Stimulated activated naive B cell treated with anti-CD40 and anti-IgM and Interleukin-4, amounts not matched to agents 10 μg/mL and 1 μg/mL and 100 μg/mL, for 72 hours (primary cell): ENCODE data around the gene KSR1.

Source experiments
- ATAC-seq, 2 donors: fragments of 150-1000 bp; cut with Tn5 transposase; replicated peaks; 2 replicates each; pipeline ENCODE4 v1.10.0; 2021; ENCODE audit warnings: moderate library complexity in 1 of 2
- DNase-seq: peaks from one replicate; pipeline ENCODE4 v3.0.0; 2021
- H3K27ac Mint-ChIP-seq: one replicate; pipeline ENCODE4 v1.8.0; 2022; ENCODE audit warnings: mild to moderate bottlenecking, mixed read lengths
- H3K27me3 Mint-ChIP-seq, 2 donors: one replicate each; pipeline ENCODE4 v1.8.0; 2022; ENCODE audit warnings: mixed read lengths in 2 of 2
- H3K36me3 Mint-ChIP-seq, 2 donors: one replicate each; pipeline ENCODE4 v1.8.0; 2022; ENCODE audit warnings: mixed read lengths in 2 of 2, mild to moderate bottlenecking in 1 of 2
- H3K4me1 Mint-ChIP-seq, 2 donors: one replicate each; pipeline ENCODE4 v1.8.0; 2022; ENCODE audit warnings: mixed read lengths in 2 of 2, mild to moderate bottlenecking in 1 of 2
- H3K4me3 Mint-ChIP-seq, 2 donors: one replicate each; pipeline ENCODE4 v1.8.0; 2022; ENCODE audit warnings: mild to moderate bottlenecking in 2 of 2, mixed read lengths in 2 of 2, moderate library complexity in 1 of 2
- H3K9me3 Mint-ChIP-seq, 2 donors: one replicate each; pipeline ENCODE4 v1.8.0; 2022; ENCODE audit warnings: mixed read lengths in 2 of 2, mild to moderate bottlenecking in 1 of 2

The KSR1 gene

GRCh38 chr17:27597783-27598320 lies 141.6 kb downstream of the KSR1 start:
- Mint-ChIP-seq H3K36me3 (peaks cover 17 to 35% of the 10 kb centered on the region in 2 donors), H3K4me1 (peaks cover 4 to 10% of the 10 kb centered on the region in 2 donors), H3K27me3 (no peaks in the 10 kb centered on the region), H3K4me3 (no peak overlapping the region), H3K27ac (no peak overlapping the region), H3K9me3 (no peaks in the 10 kb centered on the region)
- DNase-seq, result no peak
- no peak for ATAC-seq

- Mint-ChIP-seq H3K27me3 (no peaks in the 10 kb centered on the region), H3K4me3 (no peak overlapping the region), H3K9me3 (no peaks in the 10 kb centered on the region), H3K4me1 (peaks cover 6 to 15% of the 10 kb centered on the region in 2 donors), H3K27ac (no peak overlapping the region), H3K36me3 (peaks cover 17 to 38% of the 10 kb centered on the region in 2 donors)
- DNase-seq (no peak), ATAC-seq (no peak)
Measured at GRCh38 chr17:27598337-27599050, 142.2 kb downstream of the KSR1 start.

- Mint-ChIP-seq H3K36me3 (peaks cover 12 to 31% of the 10 kb centered on the region in 2 donors), H3K9me3 (no peaks in the 10 kb centered on the region), H3K4me3 (no peak overlapping the region), H3K4me1 (peaks cover 6 to 15% of the 10 kb centered on the region in 2 donors), H3K27ac (no peak overlapping the region), H3K27me3 (no peaks in the 10 kb centered on the region)
- no peak for DNase-seq
- no peak for ATAC-seq
Measured at GRCh38 chr17:27600471-27600870, 144.2 kb downstream of the KSR1 start.

DNA sequence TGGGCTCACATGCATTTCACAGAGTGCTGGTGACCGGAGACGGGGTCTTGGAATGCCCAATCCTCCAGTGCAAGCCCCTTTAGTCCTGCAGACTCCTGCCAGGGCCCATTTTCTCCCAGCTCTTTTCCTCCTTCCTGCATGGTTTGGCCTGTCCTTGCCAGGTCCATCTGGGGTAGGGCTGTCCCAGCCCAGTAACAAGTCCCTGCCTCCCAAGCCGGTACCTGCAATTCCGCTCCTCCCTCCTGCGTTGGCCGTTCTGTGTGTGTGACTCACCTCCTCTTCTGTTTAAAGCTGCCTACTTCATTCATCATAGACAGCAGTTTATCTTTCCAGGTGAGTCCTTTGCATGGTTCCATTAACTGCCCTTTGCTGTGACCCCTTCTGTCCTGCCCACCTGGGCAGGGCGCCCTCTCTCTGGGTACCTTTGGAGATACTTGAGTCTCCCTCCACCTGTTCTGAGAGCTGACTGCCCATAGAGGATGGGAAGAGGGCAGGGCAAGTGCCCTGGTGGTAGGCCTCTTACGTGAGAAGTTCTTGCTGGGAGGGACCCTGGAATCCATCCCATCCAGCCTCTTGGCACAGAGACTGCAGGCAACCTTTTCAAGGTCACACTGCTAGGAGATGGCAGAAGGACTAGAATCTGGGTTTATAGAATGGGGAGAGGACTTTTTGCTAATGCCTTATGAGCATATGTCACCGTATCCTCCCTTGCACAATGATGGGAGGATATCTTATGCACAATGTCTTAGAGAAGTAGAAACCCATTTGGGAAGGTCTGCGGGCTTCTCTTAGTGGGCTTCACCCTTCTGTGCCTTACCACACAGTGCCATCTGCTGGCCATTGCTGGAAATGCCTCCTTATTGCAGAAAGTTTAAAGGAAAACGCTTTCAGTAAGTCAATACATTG lies 145.1 kb downstream of the KSR1 start:
- no peak overlapping the region for H3K27ac Mint-ChIP-seq
- peaks cover 16 to 31% of the 10 kb centered on the region in 2 donors for H3K36me3 Mint-ChIP-seq
- H3K27me3 Mint-ChIP-seq, result no peaks in the 10 kb centered on the region

GRCh38 chr17:27601975-27602302 lies 145.7 kb downstream of the KSR1 start:
- no peaks in the 10 kb centered on the region for H3K27me3 Mint-ChIP-seq
- no peaks in the 10 kb centered on the region for H3K9me3 Mint-ChIP-seq
- peaks cover 6 to 15% of the 10 kb centered on the region in 2 donors for H3K4me1 Mint-ChIP-seq
- no peak overlapping the region for H3K4me3 Mint-ChIP-seq
- ATAC-seq, result no peak
- H3K27ac Mint-ChIP-seq, result no peak overlapping the region
- H3K36me3 Mint-ChIP-seq, result peaks cover 11 to 29% of the 10 kb centered on the region in 2 donors
- DNase-seq, result no peak

More for the DNA sequence above, 145.1 kb downstream of the KSR1 start:
- ATAC-seq (peak; percentile 35 to 44), DNase-seq (peak; percentile 57)
- peaks cover 6 to 15% of the 10 kb centered on the region in 2 donors for H3K4me1 Mint-ChIP-seq
- no peaks in the 10 kb centered on the region for H3K9me3 Mint-ChIP-seq
- H3K4me3 Mint-ChIP-seq, result no peak overlapping the region

DNA sequence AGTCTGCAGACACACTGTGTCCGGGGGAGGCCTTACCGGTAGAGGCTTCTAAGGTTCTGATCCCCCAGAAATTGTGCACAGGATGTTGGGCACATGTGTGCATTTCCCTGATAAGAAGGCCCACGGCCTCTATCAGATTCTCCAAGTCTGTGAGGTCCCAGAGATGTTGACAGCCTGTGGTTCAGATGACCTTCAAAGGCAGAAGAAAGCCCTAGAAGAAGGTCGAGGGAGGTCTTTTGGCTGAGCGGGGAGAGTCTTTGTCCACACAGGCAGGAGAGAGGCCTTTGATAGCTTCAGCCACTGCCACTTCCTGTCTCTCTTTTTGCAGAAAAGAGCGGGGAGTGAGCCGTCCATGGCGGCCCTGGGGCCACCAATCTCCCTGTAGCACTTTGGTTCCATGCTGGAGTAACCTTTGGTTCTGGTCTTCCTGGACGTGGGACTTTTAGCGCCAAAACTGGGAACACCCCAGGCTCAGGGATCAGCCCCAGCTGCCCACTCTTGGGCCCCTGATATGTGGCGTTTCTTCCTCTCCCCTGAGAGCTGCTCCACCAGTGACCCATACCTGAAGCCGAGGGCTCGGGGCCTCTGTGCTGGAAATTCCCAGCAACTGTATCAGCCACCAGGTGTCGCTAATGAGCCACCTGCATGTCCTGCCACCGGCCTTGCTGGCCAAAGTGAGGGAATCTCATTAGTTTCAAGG lies 146.6 kb downstream of the KSR1 start:
- Mint-ChIP-seq H3K4me1 (peaks cover 6 to 15% of the 10 kb centered on the region in 2 donors), H3K9me3 (no peaks in the 10 kb centered on the region), H3K36me3 (peaks cover 18 to 32% of the 10 kb centered on the region in 2 donors), H3K27me3 (no peaks in the 10 kb centered on the region), H3K4me3 (no peak overlapping the region), H3K27ac (no peak overlapping the region)
- ATAC-seq, result peak; percentile 76
- DNase-seq, result peak; percentile 61

DNA sequence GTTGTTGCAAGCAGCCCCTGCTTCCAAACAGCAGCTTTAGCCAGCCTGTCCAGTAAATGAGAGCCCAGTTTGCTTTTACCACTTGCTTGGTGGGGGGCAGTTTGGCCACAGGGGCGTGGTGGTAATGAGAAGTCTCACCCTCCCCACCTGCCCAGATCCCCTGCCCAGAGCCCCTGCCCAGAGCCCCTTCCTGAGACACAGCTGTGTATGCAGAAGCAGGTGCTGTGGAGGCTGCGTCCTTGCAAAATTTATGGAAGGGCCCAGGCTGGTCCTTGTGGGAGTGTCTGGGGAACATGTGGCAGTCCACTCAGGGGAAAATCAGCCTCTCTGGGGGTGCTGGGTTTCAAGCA lies 147.1 kb downstream of the KSR1 start:
- no peak for DNase-seq
- peaks cover 19 to 30% of the 10 kb centered on the region in 2 donors for H3K36me3 Mint-ChIP-seq
- ATAC-seq, result no peak
- no peak overlapping the region for H3K27ac Mint-ChIP-seq
- peaks cover 7 to 15% of the 10 kb centered on the region in 2 donors for H3K4me1 Mint-ChIP-seq
- H3K27me3 Mint-ChIP-seq, result no peaks in the 10 kb centered on the region
- no peak overlapping the region for H3K4me3 Mint-ChIP-seq
- H3K9me3 Mint-ChIP-seq, result no peaks in the 10 kb centered on the region

DNA sequence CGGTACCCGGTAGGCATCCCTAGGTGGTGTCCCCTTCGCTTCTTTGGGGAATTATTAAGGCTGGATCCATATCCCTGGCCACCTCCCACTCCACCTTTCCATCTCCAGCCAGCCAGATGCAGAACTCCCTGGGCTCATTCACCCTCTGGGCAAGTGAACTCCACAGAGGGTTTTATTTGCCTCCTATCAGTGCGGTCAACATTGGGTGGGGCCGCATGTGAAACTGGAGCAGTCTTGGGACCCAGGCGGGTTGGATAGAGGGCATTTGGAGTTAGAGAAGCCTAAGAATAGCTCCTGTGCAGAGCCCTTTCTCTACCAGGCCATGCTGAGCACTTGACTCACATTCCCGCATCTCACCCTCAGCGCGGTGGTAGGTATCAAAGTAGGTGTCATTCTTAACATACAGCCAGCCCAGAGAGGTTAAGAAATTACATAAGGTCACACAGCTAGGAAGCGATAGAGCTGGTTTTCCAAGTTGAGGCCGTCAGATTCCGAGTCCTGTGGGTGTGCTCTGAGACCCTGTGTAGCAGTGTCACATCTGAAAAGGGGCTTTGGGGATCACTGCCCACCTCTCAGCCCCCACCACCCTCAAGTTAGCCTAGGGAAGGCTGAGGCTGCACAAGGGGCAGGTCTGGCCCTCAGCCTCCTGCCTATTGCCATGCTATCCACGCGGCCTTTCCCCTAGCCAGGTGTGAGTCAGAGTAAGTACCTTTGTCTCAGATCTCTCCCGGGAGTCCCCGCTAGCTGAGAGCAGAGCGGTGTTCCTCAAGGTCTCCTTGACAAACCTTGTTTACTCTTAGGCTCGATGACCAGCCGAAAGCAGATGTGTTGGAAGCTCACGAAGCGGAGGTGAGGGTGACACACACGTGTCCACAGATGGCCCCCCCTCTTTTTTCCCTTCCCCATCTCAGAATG lies 147.9 kb downstream of the KSR1 start:
- Mint-ChIP-seq H3K4me1 (peaks cover 7 to 15% of the 10 kb centered on the region in 2 donors), H3K36me3 (peaks cover 25 to 31% of the 10 kb centered on the region in 2 donors), H3K27me3 (no peaks in the 10 kb centered on the region), H3K4me3 (no peak overlapping the region), H3K27ac (no peak overlapping the region), H3K9me3 (no peaks in the 10 kb centered on the region)
- no peak for ATAC-seq
- DNase-seq, result no peak

- H3K36me3 Mint-ChIP-seq, result peaks cover 32 to 35% of the 10 kb centered on the region in 2 donors
- H3K27me3 Mint-ChIP-seq, result no peaks in the 10 kb centered on the region
- H3K4me1 Mint-ChIP-seq, result peaks cover 6 to 10% of the 10 kb centered on the region in 2 donors
- H3K27ac Mint-ChIP-seq, result no peak overlapping the region
- DNase-seq (no peak), ATAC-seq (no peak)
- no peaks in the 10 kb centered on the region for H3K9me3 Mint-ChIP-seq
- no peak overlapping the region for H3K4me3 Mint-ChIP-seq
Measured at GRCh38 chr17:27605409-27605808, 149.2 kb downstream of the KSR1 start.

- ATAC-seq (no peak), DNase-seq (no peak)
- H3K36me3 Mint-ChIP-seq, result peaks cover 33 to 38% of the 10 kb centered on the region in 2 donors
- peaks cover 7 to 8% of the 10 kb centered on the region in 2 donors for H3K4me1 Mint-ChIP-seq
- no peak overlapping the region for H3K4me3 Mint-ChIP-seq
- H3K27me3 Mint-ChIP-seq, result no peaks in the 10 kb centered on the region
- no peak overlapping the region for H3K27ac Mint-ChIP-seq
- H3K9me3 Mint-ChIP-seq, result no peaks in the 10 kb centered on the region
Measured at GRCh38 chr17:27607521-27608091, 151.4 kb downstream of the KSR1 start.

DNA sequence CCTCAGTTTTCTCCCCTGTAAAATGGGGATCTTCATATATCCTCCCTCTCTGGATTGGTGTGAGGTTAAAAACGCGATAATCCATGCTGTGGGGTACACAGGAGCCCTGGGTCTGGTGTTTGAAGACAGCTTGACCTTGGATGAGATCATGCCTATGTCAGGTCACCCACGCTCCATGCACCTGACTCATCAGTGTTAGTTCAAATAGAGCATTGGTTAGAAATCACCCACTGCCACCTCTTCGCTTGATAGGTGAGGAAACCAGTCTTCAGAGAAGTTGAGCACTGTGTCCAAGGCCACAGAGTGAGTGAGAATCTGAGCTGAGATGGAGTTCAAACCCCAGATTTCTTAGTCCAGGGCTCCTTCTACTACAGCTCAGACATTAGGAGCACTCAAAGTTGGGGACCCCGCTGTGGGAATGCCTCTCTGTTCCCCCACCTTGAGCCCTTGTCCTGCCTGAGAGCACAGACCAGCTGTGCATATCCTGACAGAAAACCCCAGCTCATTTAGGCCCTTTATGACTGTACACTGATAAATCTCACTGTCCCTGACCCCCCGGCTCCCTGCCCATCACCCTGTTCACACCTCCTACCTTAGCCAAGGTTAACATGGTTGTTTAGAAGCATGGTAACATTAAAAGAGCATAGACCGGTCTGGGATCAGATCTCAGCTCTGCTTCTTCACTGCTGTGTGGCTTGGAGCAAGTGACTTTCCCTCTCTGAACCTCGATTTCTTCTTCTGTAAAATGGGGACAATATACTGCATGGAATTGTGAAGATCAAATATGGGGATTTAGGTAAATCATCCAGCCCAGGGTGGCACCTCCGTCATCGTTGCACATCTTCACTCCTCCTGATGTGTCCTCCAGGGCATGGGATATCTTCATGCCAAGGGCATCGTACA lies 152.3 kb downstream of the KSR1 start:
- Mint-ChIP-seq H3K4me1 (peaks cover 0 to 3% of the 10 kb centered on the region in 2 donors), H3K27me3 (no peaks in the 10 kb centered on the region)
- peak in 1 of 2 donors; percentile 38 for ATAC-seq

GRCh38 chr17:27609611-27610303 lies 153.5 kb downstream of the KSR1 start:
- ATAC-seq, result peak; percentile 72 to 76
- H3K9me3 Mint-ChIP-seq, result no peaks in the 10 kb centered on the region
- DNase-seq, result no peak

More for the DNA sequence above, 152.3 kb downstream of the KSR1 start:
- no peak overlapping the region for H3K4me3 Mint-ChIP-seq
- H3K27ac Mint-ChIP-seq, result no peak overlapping the region
- H3K36me3 Mint-ChIP-seq, result peaks cover 38 to 39% of the 10 kb centered on the region in 2 donors
- no peak for DNase-seq
- no peaks in the 10 kb centered on the region for H3K9me3 Mint-ChIP-seq

More at GRCh38 chr17:27609611-27610303, 153.5 kb downstream of the KSR1 start:
- H3K4me3 Mint-ChIP-seq, result no peak overlapping the region
- H3K36me3 Mint-ChIP-seq, result peaks cover 43 to 46% of the 10 kb centered on the region in 2 donors
- no peaks in the 10 kb centered on the region for H3K27me3 Mint-ChIP-seq
- H3K4me1 Mint-ChIP-seq, result peaks cover 0 to 3% of the 10 kb centered on the region in 2 donors
- H3K27ac Mint-ChIP-seq, result no peak overlapping the region
